GM18507 (cell line): ENCODE measurements around the gene DAPK1.
"Not testable (repeated sequence)": the region's sequence is repeated elsewhere in the genome, so short reads cannot be mapped to it uniquely, and the experiment has no call there.

ENCODE experiments used
- DNase-seq: peaks from one replicate; pipeline ENCODE4 v3.0.0; 2011; ENCODE audit warnings: low read depth; ENCODE audit not compliant: insufficient read length; ENCODE audit errors: extremely low spot score
- FAIRE-seq: peaks from 2 replicates; lab custom pipeline; 2011; peaks lifted over from hg19 to GRCh38; lab: Jason Lieb, UNC

The DAPK1 gene

DNA sequence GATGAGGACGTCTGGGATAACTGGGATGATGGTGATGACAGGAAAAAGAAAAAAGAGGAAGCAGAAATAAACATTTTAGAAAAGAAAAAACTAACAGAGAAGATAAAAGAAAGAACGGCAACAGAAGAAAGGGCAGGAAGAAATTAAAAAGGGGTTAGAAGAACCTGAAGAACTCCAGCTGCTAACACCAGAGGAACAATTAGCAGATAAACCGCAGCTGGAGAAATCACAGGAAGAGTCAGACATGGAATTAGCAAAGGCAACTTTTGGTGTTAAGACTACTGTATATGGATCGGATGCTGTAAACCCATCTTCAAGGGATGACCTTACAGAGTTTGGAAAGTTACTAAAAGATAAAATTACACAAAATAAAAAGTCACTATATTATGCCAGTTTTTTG is 243.7 kb downstream of the DAPK1 start:
- no peak for FAIRE-seq

DNA sequence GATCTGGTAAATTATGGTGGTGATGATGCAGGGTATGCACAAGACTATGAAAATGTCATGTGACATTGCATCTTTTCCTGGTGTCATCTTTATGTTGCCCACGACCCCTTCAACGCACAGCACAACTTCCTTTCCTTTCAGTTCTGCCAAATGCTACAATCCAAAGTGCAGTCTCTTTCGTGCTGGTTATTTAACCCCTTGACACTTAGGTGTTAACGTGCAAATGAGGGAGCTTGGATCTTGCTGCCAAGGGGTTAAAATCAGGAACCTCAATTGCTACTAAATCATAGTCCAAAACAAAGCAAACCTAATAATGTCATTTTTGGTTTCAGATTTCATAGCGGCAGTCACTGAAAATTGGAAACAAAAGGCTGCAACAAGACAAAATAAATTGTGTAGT is 244.2 kb downstream of the DAPK1 start:
- FAIRE-seq = no peak

More for the DNA sequence above, 243.7 kb downstream of the DAPK1 start:
- DNase-seq = no peak

DNA sequence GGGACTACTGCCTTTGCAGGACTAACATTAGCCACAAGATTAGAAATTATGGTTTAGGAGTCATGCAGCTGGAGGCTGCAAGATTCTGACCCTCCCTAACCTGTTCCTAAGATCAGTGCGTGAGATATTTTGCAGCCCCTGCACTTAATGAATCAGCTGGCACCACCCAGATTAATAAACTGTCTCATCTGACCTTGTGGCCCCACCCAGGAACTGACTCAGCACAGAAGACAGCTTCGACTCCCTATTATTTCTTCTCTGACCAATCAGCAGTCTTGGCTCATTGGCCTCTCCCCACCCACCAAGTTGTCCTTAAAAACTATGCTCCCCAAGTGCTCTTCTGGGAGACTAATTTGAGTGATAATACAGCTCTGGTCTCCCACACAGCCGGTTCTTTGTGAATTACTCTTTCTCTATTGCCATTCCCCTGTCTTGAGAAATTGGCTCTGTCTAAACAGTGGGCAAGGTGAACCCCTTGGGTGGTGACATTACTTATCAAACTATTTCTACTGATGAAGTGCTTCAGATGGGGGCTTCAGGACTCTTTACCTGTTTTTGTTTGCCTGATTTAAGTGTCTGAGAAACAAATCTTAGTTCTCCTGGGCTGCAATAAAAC is 245.3 kb downstream of the DAPK1 start:
- DNase-seq (no peak), FAIRE-seq (no peak)

More for the DNA sequence above, 244.2 kb downstream of the DAPK1 start:
- DNase-seq = no peak

GRCh38 chr9:87744247-87744646 is 246.6 kb downstream of the DAPK1 start:
- DNase-seq, FAIRE-seq: not testable (repeated sequence)

- DNase-seq (no peak), FAIRE-seq (no peak)
Measured at GRCh38 chr9:87746186-87746585, 248.5 kb downstream of the DAPK1 start.

GRCh38 chr9:87748881-87749280 is 251.2 kb downstream of the DAPK1 start:
- FAIRE-seq (no peak), DNase-seq (no peak)

DNA sequence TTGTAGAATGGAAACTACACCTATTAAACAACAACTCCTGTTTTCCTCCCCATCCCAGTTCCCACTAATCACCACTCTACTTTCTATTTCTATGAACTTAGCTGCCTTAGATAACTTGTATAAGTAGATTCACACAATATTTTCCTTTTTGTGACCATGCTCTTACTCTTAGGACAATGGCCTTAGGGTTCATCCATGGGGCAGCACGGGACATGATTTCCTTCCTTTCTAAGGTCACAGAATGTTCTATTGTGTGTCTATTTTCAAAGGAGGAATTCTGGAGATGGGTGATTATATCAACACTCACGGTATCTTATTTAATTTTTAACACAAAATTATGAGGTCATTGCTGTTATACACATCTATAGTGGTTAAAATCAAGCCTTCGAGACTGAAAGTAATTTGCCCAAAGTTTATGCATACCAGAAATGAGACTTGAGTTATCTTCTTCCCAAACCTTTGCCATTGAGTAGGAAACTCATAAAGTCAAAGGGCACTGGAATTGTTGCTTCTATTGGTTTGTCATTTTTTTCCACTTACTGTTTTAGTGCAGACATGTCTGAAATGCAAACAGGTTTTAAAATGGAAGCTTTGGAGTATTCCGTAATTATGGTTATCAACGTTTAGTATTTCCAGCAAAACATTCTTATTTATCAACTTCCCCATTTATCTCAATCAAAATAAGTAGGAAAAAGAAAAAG is 251.8 kb downstream of the DAPK1 start:
- FAIRE-seq = no peak
- no peak for DNase-seq

DNA sequence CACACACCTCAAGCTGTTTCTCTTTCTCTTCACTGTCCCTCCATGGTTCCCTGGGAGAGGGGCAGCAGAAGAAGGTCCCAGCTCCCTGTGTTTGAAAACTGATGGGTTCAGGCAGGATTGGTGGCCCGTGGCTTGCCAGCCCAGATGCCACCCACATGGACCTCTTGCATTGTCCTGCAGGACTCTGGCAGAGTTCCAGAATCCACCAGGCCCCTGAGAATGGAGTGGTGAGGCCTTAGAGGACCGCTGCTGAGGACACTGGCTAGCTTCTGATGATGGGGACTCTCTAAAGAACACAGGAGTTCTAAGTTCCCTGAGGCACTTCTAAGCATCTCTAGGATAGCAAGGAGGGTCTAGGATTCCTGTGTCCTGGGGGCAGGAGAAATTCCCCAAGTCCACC is 253.1 kb downstream of the DAPK1 start:
- DNase-seq (no peak), FAIRE-seq (no peak)

DNA sequence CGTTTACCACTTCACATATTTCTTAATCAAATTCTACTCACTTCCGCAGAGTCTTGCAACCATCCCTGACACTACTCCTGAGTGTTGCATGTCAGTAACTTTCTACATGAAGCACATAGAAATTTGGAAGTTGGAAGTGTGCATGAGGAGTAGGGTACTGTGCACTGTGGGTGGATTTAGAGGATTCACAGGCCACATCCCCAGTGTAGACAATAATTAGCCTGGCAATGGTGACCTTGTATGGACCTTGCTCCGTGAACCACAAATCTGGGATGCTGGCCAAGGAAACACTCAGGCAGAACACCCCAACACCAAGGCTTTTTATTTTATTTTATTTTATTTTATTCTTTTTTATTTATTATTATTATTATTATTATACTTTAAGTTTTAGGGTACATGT is 253.8 kb downstream of the DAPK1 start:
- DNase-seq (no peak), FAIRE-seq (no peak)

- FAIRE-seq (no peak), DNase-seq (no peak)
Measured at GRCh38 chr9:87751868-87752267, 254.2 kb downstream of the DAPK1 start.

DNA sequence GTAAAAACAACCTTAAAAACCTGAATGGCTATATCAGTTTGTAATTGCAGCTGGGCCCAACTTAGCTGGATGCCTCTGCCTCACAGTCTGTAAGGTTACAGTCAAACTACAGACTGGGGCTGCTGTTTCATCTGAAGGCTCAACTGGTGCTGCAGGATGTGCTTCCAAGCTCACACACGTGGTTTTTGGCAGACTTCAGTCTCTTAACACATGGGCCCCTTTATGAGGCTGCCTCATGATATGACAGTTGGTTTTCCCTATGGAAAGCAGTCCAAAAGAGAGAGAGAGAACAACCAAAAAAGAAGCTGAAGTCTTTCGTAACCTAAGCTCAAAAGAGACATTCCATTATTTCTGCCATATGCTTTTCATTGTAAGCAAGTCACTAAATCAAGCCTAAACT is 255.6 kb downstream of the DAPK1 start:
- FAIRE-seq (no peak), DNase-seq (no peak)
